NCI-H2029 treated with DMSO at 0.1 percent for 48 hours (cell line): ENCODE results near the gene GPR137B.
"Not testable (repeated sequence)": the region's sequence is repeated elsewhere in the genome, so short reads cannot be mapped to it uniquely, and the experiment has no call there.

Source experiments
- DNase-seq: peaks from one replicate; lab custom pipeline; 2025; lab: John Stamatoyannopoulos, UW

GPR137B gene, protein sequence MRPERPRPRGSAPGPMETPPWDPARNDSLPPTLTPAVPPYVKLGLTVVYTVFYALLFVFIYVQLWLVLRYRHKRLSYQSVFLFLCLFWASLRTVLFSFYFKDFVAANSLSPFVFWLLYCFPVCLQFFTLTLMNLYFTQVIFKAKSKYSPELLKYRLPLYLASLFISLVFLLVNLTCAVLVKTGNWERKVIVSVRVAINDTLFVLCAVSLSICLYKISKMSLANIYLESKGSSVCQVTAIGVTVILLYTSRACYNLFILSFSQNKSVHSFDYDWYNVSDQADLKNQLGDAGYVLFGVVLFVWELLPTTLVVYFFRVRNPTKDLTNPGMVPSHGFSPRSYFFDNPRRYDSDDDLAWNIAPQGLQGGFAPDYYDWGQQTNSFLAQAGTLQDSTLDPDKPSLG

GRCh38 chr1:236142253-236143103 lies at the start of gene GPR137B:
Gene GPR137B, plus strand, starts transcription at chr1:236142539. Its CDS starts 84 bp downstream, at chr1:236142623.
- DNase-seq = no peak

GRCh38 chr1:236092899-236093298 lies 49.4 kb upstream of the GPR137B start:
- no peak for DNase-seq

DNA sequence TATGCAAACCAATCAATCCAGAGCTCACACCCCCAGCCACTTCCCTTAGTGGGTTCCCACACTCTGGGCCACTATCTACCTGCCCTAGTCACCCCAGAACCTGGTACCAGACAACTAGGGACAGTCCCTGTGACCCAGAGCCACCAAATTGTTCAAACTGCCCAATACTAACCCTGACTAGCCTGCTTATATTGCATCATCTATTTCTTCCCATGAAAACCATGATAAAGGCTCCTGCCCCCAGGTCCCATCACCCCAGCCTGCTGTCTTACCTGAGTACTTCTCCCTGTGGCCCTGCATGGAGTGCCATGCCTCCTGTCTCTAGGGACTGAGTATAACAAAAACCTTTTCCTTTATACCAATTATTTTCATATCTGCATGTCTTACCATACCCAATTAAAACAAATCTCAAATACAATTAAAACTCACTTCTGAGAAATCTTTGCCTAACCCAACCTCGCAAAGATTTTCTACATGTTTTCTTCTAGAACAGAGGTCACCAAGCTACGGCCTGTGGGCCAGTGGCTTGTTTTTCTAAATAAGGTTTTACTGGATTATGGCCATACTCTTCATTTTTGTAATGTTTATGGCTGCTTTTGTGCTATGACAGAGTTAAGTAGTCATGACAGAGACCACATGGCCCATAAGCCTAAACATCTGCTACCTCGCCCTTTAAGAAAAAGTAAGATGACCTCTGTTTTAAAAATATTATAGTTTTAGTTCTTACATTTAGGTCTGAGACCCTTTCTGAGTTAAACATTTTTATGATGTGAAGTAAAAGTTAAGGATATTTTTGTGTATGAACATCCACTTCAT lies 46.4 kb upstream of the GPR137B start:
- no peak for DNase-seq

GRCh38 chr1:236096660-236097482 lies 45.5 kb upstream of the GPR137B start:
- DNase-seq = not testable (repeated sequence)

- DNase-seq = no peak
Observed at GRCh38 chr1:236098267-236098666, 44.1 kb upstream of the GPR137B start.

DNA sequence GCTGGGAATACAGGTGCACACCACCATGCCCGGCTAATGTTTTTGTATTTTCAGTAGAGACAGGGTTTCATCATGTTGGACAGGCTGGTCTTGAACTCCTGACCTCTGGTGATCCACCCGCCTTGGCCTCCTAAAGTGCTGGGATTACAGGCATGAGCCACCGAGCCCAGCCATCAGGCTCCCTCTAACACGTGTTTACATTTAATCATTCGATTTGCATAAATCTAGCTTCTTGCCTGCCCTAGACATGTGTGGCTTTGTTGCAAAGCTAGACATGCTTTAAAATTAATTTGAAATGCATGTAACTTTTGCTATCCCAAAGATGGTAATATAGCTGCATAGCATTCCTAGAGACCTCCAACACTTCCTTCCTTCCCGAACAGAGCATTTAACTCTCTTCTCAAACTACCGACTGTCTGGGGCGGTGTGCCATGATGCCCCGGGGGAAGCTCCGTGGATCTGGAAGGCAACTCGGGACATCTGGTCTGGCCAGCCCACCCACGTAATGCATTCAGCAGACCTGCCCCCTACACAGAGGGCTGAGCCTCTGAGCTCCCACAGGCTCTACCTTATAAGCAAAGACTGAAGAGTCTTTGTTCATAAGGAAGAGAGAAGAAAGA lies 42.9 kb upstream of the GPR137B start:
- no peak for DNase-seq

- DNase-seq = no peak
Observed at GRCh38 chr1:236100799-236101198, 41.5 kb upstream of the GPR137B start.

GRCh38 chr1:236101233-236102200 lies 40.8 kb upstream of the GPR137B start:
- DNase-seq = no peak

DNA sequence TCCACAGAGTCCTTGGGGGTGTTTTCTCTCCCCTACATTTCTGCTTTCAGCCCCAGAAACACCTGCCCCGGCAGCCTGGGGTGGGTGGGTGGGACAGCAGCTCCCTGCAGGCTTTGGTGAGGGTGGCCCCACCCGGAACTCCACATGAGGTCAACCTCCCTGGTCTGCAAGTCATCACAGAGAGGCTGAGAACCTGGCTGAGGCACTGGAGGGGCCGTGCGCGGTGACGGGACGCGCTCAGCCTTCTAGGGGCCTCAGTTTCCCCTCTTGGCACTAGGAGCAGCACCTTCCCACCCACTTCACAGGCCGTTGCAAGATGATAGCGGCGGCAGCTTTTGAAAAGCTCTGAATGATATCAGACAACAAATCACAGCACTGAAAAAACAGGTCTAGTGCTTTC lies 39.7 kb upstream of the GPR137B start:
- DNase-seq = no peak

DNA sequence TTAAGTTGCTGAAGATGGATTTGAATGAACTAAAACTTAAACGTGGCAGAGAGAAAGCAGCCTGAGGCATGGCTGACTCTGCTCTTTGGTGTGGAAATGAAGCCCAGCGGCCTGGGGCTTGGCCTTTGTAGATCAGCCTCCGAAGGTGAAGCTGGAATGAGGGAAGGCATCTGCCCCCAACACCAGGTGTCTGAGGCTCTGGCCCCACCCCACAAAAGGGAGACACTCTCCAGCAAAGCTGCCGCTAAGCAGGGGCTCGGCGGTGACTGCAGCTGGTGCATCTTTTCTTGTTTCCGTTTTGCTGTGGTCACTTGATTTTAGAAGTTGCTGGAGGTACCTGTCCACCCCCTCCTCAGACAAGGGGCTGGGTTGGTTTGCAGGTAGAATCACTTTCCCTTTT lies 39.3 kb upstream of the GPR137B start:
- DNase-seq = no peak

- DNase-seq = peak; percentile 14
Observed at GRCh38 chr1:236103646-236104218, 38.6 kb upstream of the GPR137B start.

- DNase-seq = no peak
Observed at GRCh38 chr1:236107121-236107907, 35.0 kb upstream of the GPR137B start.

- DNase-seq = no peak
Observed at GRCh38 chr1:236108027-236108648, 34.2 kb upstream of the GPR137B start.

- DNase-seq = no peak
Observed at GRCh38 chr1:236110137-236110536, 32.2 kb upstream of the GPR137B start.

DNA sequence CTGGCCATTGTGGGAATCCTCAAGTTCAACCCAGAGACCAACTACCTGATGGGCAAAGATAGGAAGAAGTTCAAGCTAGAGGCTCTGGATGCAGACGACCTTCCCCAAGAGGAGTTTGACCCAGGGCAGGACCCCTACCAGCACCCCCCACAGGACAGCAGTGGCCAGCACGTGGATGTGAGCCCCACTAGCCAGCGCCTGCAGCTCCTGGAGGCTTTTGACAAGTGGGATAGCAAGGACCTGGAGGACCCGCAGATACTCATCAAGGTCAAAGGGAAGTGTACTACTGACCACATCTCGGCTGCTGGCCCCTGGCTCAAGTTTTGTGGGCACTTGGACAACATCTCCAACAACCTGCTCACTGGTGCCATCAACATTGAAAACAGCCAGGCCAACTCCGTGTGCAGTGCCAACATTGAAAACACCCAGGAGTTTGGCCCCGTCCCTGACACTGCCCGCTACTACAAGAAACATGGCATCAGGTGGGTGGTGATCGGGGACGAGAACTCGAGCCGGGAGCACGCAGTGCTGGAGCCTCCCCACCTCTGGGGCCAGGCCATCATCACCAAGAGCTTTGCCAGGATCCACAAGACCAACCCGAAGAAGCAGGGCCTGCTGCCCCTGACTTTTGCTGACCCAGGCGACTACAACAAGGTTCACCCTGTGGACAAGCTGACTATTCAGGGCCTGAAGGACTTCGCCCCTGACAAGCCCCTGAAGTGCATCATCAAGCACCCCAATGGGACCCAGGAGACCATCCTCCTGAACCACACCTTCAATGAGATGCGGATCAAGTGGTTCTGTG lies 30.6 kb upstream of the GPR137B start:
- no peak for DNase-seq

DNA sequence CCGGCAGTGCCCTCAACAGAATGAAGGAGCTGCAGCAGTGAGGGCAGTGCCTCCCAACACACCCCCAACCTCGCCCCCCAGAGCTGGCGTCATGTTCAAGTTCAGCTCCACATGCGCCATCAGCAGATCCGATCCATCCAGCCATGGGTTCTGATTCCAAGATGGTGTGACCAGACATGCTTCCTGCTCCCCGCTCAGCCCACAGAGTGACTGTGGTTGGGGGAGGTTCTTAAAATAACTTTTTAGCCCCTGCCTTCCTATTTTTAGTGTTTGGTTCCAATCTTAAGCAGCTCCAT lies 30.1 kb upstream of the GPR137B start:
- DNase-seq = no peak

- DNase-seq = no peak
Observed at GRCh38 chr1:236113324-236114032, 28.9 kb upstream of the GPR137B start.
